ENCODE data around the gene PLA2G2C.

- TF ChIP-seq CTCF (tag by site-specific recombination; IDR thresholded peaks at IDR 0.05) (no peak), ZNF692 (tag by site-specific recombination; IDR thresholded peaks at IDR 0.05) (no peak), YY1 (tag by site-specific recombination; IDR thresholded peaks at IDR 0.05) (no peak), ZNF362 (tag by site-specific recombination; IDR thresholded peaks at IDR 0.05) (no peak), SP2 (tag by site-specific recombination; IDR thresholded peaks at IDR 0.05) (no peak), ZNF24 (tag by site-specific recombination; IDR thresholded peaks at IDR 0.05) (no peak)
Observed at GRCh38 chr1:20126806-20127440, 59.4 kb downstream of the PLA2G2C start.

Data from HEK293 (cell line).